ENCODE results near the gene TXNRD2.

The TXNRD2 gene

DNA sequence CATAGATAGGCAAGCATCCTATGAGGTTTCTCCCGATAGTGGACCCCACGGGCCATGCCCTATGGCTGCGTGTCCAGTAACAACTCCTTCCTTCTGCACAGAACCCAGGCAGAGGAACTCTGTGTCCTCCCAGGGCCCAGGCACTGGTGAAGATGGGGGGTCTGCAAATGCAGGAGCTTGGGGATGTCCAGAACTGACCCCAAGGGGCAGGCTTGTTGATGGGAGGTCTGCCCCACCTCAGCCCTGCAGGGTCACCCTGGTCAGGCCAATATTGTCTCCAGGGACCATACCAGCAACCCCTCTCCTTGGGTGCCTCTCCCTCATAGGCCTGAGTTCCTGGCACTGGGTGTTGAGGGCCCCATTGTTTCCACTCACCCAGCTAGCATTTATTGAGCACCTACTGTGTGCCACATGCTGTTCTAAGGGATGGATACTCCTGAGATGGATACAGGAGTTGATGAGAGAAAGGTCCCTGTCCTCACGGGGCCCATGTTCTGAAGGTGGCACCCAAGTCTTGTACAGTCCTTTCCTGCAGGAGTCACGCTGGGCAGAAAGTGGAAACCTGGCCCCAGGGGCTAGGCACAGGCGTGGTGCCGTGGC is 26.3 kb upstream of the TXNRD2 start:
- in situ Hi-C loops (cut with MboI; ENCODE audit: low sequenced_read_pairs) = no loop called here

- in situ Hi-C loops (cut with MboI; ENCODE audit: low sequenced_read_pairs) = no loop called here
Measured at GRCh38 chr22:19966908-19967750, 25.5 kb upstream of the TXNRD2 start.

- in situ Hi-C loops (cut with MboI; ENCODE audit: low sequenced_read_pairs) = no loop called here
Measured at GRCh38 chr22:19965771-19966709, 24.4 kb upstream of the TXNRD2 start.

DNA sequence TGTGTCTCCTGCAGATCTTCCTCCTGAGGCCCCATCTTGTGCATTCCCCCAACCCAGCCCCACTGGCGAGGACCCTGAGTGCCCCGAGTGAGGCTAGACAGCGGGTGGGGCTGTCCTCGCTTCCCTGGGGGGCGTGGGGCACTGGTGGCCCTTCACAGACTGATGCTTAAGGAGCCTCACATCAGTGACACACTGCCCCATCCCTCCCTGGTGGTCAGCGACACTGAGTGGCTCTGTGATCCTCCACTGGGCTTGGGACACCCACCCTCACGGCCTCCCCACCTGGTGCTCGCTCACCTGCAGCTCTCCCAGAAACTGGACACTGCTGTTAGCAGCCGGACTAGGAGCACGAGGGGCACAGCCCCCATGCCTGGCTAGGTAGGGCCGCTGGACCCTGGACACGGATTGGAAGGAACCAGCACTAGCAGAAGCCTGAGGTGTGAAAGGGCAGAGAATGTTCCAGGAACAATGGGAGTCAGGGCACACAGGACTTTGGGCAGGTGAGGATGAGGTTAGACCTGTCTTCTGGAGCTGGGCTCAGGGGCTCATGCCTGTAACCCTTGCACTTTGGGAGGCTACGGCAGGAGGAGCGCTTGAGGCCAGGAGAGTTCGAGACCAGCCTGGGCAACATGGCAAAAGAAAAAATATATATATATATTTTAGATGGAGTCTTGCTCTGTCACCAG is 23.2 kb upstream of the TXNRD2 start:
- in situ Hi-C loops (cut with MboI; ENCODE audit: low sequenced_read_pairs) = no loop called here

- in situ Hi-C loops (cut with MboI; ENCODE audit: low sequenced_read_pairs) = no loop called here
Measured at GRCh38 chr22:19963863-19964642, 22.4 kb upstream of the TXNRD2 start.

DNA sequence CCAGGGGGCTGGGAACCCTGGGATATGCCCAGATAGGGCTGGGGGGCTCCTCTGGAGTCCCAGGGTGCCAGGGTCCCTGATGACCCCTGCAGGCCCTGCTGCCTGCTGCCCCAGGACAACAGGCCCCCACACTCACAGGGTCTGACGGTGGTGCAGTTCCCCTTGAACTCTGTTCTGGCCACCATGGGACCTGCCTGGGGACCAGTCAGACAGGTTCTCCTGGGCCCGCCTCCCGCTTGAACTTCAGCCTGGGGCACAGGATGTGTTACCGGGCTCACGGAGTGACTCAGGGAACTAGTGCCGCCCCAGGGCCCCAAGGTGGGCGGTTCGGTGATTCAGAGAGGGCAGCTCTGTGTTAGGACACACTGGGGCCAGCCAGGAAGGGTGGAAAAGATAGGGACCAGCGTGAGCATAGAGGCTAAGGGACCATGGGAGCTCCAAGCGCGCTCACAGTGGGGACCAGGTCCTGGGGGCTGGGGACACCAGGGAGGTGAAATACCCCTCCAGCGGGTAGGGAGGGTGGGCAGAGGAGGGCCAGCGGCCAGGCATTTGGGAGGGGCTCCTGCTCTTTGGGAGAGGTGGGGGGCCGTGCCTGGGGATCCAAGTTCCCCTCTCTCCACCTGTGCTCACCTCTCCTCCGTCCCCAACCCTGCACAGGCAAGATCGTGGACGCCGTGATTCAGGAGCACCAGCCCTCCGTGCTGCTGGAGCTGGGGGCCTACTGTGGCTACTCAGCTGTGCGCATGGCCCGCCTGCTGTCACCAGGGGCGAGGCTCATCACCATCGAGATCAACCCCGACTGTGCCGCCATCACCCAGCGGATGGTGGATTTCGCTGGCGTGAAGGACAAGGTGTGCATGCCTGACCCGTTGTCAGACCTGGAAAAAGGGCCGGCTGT is 21.5 kb upstream of the TXNRD2 start:
- in situ Hi-C loops (cut with MboI; ENCODE audit: low sequenced_read_pairs) = no loop called here

GRCh38 chr22:19962246-19962908 is 20.8 kb upstream of the TXNRD2 start:
- in situ Hi-C loops (cut with MboI; ENCODE audit: low sequenced_read_pairs) = no loop called here

DNA sequence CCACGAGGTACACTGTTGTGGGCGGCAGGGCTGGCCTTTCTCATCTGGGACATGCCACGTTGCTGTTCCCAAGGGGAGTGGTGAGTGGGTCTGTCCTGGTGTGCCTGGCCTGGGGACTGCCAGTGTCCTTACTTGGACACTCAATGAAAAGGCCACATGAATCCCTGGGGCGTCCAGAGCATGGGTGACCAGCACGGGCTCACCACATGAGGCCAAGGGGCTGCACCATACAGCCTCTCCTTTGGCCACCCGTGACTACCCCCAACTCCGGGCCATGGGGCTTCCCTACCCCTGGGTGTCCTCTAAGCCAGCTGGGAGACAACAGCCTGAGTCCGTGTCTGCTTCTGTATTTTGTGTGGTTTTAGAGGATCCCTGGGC is 20.2 kb upstream of the TXNRD2 start:
- in situ Hi-C loops (cut with MboI; ENCODE audit: low sequenced_read_pairs) = no loop called here

DNA sequence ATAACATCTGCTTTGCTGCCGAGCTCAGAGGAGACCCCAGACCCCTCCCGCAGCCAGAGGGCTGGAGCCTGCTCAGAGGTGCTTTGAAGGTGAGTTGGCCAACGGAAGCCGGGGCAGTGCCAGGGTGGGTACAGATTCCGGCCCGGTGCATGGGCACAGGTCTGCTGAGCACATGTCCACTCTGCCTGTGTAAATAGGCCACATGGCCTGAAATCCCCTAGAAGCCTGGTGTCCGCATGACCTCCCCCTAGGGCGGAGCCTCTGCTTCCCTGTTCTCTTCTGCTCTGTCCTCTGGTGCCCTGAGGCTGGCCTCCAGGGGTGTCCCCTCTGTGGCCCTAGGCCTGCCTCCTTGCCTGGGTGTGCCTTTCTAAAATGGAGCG is 19.6 kb upstream of the TXNRD2 start:
- in situ Hi-C loops (cut with MboI; ENCODE audit: low sequenced_read_pairs) = no loop called here

DNA sequence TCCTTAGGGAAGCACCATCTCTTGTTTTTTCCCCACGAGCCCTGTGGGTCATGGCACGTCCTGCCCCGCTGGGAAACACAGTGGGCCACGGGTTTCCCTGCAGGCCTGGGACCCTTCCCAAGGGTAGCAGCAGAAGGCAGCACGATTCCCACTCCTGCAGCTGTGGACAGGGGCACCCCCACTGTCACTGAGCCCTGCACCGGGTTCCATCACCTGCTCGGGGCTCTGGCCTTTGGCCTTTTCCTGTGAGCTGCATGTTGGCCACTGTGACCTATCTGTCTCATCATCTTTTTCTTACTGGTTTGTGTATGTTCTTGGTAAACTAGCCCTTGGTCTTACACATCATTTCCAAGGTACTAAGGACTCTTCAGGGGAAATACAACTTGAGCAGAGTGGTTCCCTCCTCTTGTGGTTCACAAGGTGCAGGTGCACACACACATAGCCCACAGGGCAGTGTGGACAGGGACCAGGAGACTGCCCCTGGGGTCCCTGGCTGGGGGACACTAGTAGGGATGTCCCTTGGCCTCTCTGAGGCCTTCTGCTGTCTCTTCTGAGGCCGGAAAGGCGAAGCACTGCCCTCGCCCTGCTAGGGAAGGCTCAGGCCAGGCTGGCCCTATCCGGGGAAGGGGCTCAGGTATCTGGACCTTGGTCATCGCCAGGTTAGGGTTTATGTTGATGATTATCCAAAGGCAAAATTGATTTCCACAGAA is 19.0 kb upstream of the TXNRD2 start:
- in situ Hi-C loops (cut with MboI; ENCODE audit: low sequenced_read_pairs) = no loop called here

- in situ Hi-C loops (cut with MboI; ENCODE audit: low sequenced_read_pairs) = no loop called here
Measured at GRCh38 chr22:19959587-19960490, 18.2 kb upstream of the TXNRD2 start.

GRCh38 chr22:19959043-19959586 is 17.5 kb upstream of the TXNRD2 start:
- in situ Hi-C loops (cut with MboI; ENCODE audit: low sequenced_read_pairs) = no loop called here

DNA sequence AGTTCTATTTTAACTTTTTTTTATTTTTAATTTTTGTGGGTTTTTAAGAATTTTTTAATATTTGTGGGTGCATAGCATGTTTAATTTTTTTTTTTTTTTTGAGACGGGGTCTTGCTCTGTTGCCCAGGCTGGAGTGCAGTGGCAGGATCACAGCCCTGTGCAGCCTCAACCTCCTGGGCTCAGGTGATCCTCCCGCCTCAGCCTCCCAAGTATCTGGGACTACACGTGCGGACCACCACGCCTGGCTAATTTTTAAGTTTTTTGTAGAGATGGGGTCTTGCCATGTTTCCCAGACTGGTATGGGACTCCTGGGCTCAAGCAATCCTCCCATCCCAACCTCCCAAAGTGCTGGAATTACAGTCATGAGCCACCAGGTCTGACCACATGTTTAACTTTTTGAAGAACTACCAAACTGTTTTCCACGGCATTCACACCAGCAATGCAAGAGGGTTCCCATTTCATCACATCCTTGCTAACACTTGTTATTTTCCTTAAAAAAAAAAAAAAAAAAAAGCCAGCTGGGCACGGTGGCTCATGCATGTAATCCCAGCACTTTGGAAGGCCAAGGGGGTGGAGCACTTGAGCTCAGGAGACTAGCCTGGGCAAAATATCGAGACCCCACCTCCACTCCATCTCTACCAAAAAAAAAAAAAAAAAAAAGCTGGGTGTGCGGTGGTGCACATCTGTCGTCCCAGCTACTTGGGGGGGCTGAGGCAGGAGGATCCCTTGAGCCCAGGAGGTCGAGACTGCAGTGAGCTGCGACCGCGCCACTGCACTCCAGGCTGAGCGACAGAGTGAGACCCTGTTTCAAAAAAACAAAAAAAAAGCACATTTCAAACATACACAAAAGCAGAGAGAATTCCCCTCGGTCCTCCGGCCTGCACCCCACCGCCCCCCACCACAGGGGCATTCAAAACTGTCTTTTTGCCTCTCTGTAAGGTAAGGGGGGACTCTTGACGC is 16.7 kb upstream of the TXNRD2 start:
- in situ Hi-C loops (cut with MboI; ENCODE audit: low sequenced_read_pairs) = no loop called here

DNA sequence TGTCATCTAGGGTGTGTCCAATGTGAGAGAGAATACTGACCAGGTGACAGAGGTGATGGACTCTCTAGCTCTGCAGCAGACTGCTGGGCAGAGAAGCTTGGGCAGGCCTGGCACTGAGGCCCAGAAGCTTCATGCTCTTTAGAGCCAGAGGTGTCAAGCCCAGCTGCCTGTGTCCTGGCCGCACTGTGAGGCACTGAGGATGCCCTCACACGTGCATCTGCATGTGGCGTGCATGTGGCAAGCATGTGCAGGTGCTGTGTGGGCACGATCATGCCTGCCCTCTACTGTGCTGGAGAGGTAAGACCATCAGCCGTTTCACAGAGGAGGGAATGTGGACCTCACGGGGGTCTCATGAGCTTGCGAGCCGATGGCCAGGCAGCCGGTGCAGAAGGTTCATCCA is 15.8 kb upstream of the TXNRD2 start:
- in situ Hi-C loops (cut with MboI; ENCODE audit: low sequenced_read_pairs) = no loop called here

GRCh38 chr22:19955241-19956128 is 13.9 kb upstream of the TXNRD2 start:
- in situ Hi-C loops (cut with MboI; ENCODE audit: low sequenced_read_pairs) = no loop called here
